Kidney epithelial cell (primary cell): ENCODE results near the gene SMIM31. TPM values are rescaled to one million over a fixed set of nuclear protein-coding genes. Genes with fewer than 3 reads are reported as not detected.
A peak's percentile ranks its signal among the peaks of the same experiment; 100 is the strongest.

ENCODE experiments used
- DNase-seq: peaks from one replicate; pipeline ENCODE4 v3.0.0-alpha.2; 2010; ENCODE audit warnings: low read depth
- H3K27me3 ChIP-seq: 2 replicates; pipeline ENCODE4 v1.6.0; 2011; ENCODE audit warnings: low read length; ENCODE audit not compliant: control insufficient read depth, insufficient read depth
- H3K36me3 ChIP-seq: 2 replicates; pipeline ENCODE4 v1.5.1; 2011; ENCODE audit warnings: low read length; ENCODE audit not compliant: control insufficient read depth, insufficient read depth
- H3K4me3 ChIP-seq: 2 replicates; pipeline ENCODE4 v1.5.1; 2011; ENCODE audit warnings: low read depth, mild to moderate bottlenecking, control low read depth, low read length
- total RNA-seq: library from RNA; depleted of rRNA; stranded (reverse); fragments of >200 nt; gene quantifications from 2 replicates; pipeline ENCODE4 v1.2.3, GENCODE V29; 2015
- TF ChIP-seq, protein P1 (sequence below): IDR thresholded peaks from 2 replicates; pipeline ENCODE4 v1.5.1; 2011; ENCODE audit warnings: mild to moderate bottlenecking, moderate library complexity, low read length, control low read depth, inconsistent platforms; ENCODE audit not compliant: insufficient read depth, poor library complexity, severe bottlenecking

SMIM31 gene
- total RNA-seq, 1 donor from 2014 or later = not detected

DNA sequence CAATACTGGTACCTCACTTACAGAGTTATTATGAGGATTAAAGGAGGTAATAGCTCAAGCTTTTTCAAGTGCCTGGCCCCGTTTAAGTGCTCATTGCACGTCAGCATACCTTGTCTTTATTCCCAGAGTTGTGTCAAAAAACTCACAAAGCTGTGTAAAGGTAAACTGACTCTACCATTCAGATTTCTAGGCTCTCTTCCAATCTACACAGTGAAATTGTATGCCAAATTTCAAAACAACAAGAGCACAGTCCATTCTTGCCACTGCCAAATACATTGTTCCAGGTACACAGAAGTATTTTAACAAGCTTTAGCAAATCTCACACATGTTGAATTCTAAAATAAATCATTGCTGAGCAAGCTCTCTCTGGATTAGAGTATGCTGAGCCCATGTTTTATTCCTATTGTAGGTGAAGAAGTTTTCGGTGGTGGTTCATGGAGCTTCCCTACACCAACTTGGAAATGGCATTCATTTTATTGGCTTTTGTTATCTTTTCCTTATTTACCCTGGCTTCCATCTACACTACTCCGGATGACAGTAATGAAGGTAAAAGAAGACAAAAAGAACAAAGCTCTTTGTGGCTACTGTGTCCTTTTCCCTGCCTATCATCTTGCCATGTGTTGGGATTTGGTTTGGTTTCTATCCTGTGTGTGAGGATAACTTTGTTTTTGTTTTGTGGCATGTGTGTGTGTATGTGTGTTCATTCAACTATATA, 16.2 kb downstream of the SMIM31 start:
- Histone ChIP-seq H3K4me3 (no peak overlapping the region), H3K36me3 (no peaks in the 10 kb centered on the region), H3K27me3 (no peaks in the 10 kb centered on the region)
- TF ChIP-seq, protein P1, sequence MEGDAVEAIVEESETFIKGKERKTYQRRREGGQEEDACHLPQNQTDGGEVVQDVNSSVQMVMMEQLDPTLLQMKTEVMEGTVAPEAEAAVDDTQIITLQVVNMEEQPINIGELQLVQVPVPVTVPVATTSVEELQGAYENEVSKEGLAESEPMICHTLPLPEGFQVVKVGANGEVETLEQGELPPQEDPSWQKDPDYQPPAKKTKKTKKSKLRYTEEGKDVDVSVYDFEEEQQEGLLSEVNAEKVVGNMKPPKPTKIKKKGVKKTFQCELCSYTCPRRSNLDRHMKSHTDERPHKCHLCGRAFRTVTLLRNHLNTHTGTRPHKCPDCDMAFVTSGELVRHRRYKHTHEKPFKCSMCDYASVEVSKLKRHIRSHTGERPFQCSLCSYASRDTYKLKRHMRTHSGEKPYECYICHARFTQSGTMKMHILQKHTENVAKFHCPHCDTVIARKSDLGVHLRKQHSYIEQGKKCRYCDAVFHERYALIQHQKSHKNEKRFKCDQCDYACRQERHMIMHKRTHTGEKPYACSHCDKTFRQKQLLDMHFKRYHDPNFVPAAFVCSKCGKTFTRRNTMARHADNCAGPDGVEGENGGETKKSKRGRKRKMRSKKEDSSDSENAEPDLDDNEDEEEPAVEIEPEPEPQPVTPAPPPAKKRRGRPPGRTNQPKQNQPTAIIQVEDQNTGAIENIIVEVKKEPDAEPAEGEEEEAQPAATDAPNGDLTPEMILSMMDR = no peak
- no peak for DNase-seq

DNA sequence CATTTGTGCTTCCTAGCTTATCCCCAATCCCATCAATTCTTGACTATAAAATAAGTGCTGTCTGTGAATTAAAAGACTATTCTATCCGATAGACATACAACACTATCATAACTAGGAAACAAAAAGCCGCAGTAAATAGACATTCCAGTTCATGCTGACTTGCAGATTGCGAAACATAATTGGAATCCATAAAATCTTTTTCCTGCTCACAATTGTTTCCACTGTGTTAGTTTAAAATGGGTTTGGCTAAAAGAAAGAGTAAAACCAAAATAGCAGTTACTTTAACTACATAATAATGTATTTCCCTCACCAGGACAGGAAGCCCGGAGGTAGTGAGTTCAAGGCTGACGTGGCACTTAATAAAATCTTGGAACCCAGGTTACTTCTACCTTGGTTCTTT, 17.2 kb downstream of the SMIM31 start:
- H3K36me3 ChIP-seq = no peaks in the 10 kb centered on the region
- no peak for DNase-seq
- H3K4me3 ChIP-seq = no peak overlapping the region
- TF ChIP-seq, protein P1 = no peak
- H3K27me3 ChIP-seq = no peaks in the 10 kb centered on the region

DNA sequence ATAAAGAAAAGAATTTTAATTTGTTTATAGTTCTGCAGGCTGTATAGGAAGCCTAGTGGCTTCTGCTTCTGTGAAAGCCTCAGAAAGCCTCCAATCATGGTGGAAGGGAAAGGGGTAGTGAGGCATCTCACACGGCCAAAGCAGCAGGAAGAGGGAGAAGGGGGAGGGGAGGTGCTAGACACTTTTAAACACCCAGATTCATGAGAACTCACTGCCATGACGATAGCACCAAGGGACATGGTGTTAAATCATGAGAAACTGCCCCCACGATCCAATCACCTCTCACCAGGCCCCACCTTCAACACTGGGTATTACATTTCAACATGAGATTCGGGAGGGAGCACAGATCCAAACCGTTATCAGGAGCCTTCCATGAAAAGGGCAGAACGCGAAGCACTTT, 18.1 kb downstream of the SMIM31 start:
- TF ChIP-seq, protein P1 = no peak
- no peak overlapping the region for H3K4me3 ChIP-seq
- no peaks in the 10 kb centered on the region for H3K27me3 ChIP-seq
- DNase-seq = no peak
- H3K36me3 ChIP-seq = no peaks in the 10 kb centered on the region

DNA sequence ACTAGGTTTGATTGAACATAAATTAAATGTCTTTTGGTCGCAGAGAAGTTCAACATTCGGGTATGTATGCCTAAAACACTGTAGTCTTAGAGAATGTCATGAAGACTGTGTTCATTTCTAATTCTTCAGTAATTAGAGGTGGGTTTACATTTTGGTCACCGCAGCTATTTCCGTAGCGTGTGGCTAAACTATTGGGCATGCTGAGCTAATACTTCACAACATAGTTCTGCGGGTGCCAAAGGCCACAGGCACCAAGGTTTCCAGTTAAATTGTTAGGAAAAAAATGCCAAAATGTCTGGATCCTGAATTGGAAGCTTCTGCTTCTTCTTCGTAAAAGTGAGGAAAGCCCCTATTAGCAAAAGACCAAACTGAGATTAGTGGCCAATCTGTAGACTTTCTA, 25.1 kb downstream of the SMIM31 start:
- H3K27me3 ChIP-seq = no peaks in the 10 kb centered on the region
- TF ChIP-seq, protein P1 = no peak
- no peaks in the 10 kb centered on the region for H3K36me3 ChIP-seq
- DNase-seq = no peak
- H3K4me3 ChIP-seq = no peak overlapping the region

DNA sequence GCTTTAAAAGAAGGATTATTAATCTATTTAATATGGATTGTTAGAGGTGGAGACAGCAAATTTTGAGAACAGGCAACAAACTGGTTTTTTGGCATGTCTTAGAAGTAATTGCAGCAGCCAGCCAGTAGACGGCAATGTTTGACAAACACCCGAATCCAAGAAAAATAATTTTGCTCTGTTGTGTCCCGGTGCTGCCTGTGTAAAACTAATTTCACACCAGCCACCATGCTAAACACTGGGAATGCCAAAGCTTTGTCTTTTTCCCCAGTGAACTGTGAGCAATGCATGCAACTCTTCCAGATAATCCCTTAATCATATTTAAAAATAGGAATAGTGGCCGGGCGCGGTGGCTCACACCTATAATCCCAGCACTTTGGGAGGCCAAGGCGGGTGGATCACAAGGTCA, 25.9 kb downstream of the SMIM31 start:
- TF ChIP-seq, protein P1 = peak; percentile 92
- Histone ChIP-seq H3K36me3 (no peaks in the 10 kb centered on the region), H3K27me3 (no peaks in the 10 kb centered on the region), H3K4me3 (no peak overlapping the region)
- DNase-seq = no peak

DNA sequence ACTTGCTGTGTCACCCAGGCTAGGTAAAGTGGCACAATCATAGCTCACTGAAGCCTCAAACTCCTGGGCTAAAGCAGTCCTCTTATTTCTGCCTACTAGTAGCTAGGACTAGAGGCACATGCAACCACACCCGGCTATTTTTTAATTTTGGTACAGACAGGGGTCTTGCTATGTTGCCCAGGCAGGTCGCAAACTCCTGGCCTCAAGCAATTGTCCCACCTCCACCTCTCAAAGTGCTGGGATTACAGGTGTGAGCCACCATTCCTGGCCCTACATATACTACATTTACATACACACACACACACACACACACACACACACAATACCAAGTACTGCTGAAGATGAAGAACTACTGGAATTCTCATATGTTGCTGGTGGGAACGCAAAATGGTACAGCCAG, 26.9 kb downstream of the SMIM31 start:
- Histone ChIP-seq H3K27me3 (no peaks in the 10 kb centered on the region), H3K36me3 (no peaks in the 10 kb centered on the region), H3K4me3 (no peak overlapping the region)
- TF ChIP-seq, protein P1 = no peak
- DNase-seq = no peak
